AG04449 (cell line): ENCODE data around the gene C16orf89.

Experiments
- CTCF ChIA-PET: fragments of 350-600 bp; formaldehyde crosslinking; extraction: SDS; loops from one replicate; lab custom pipeline; 2021; ENCODE audit warnings: antibody characterized with exemption; lab: Yijun Ruan, JAX
- POLR2A ChIA-PET: fragments of 400-600, 350-600 bp; formaldehyde crosslinking; extraction: SDS; loops from one replicate; lab custom pipeline; 2020; ENCODE audit warnings: antibody characterized with exemption, inconsistent platforms; lab: Yijun Ruan, JAX
- DNase-seq: peaks from one replicate; pipeline ENCODE4 v3.0.0-alpha.2; 2010; ENCODE audit warnings: low read depth, low spot score
- H3K4me3 ChIP-seq: 2 replicates; pipeline ENCODE4 v1.5.1; 2011; ENCODE audit warnings: low read depth, mild to moderate bottlenecking, control low read depth, low read length
- CTCF ChIP-seq: IDR thresholded peaks from one replicate; pipeline ENCODE4 v1.5.1; 2011; ENCODE audit warnings: mild to moderate bottlenecking, moderate library complexity, low read length, control low read depth, inconsistent platforms; ENCODE audit not compliant: insufficient read depth; ENCODE audit errors: missing control alignments

C16orf89 gene

GRCh38 chr16:5003828-5004227, 61.9 kb downstream of the C16orf89 start:
- no peak for TF ChIP-seq CTCF
- POLR2A ChIA-PET = interaction anchor here (0.6 kb wide), 1 partner anchor 68 kb away, joined by 3 read pairs; no protein-coding TSS in a partner anchor
- no peak overlapping the region for H3K4me3 ChIP-seq
- CTCF ChIA-PET = no interaction called here
- DNase-seq = no peak

- no peak for DNase-seq
- POLR2A ChIA-PET = no interaction called here
- H3K4me3 ChIP-seq = no peak overlapping the region
- CTCF ChIA-PET = no interaction called here
- no peak for TF ChIP-seq CTCF
Observed at GRCh38 chr16:5003211-5003610, 62.5 kb downstream of the C16orf89 start.

- ChIA-PET POLR2A (no interaction called here), CTCF (interaction anchor here (1.0 kb wide), 1 partner anchor 22 kb away, joined by 3 read pairs; no protein-coding TSS in a partner anchor)
- DNase-seq = no peak
- TF ChIP-seq CTCF = no peak
- no peak overlapping the region for H3K4me3 ChIP-seq
Observed at GRCh38 chr16:5002699-5003143, 63.0 kb downstream of the C16orf89 start.

- POLR2A ChIA-PET = no interaction called here
- CTCF ChIA-PET = interaction anchor here (1.0 kb wide), 1 partner anchor 22 kb away, joined by 3 read pairs; no protein-coding TSS in a partner anchor
- H3K4me3 ChIP-seq = no peak overlapping the region
- DNase-seq = no peak
- TF ChIP-seq CTCF = no peak
Observed at GRCh38 chr16:5001986-5002385, 63.8 kb downstream of the C16orf89 start.

- no peak for TF ChIP-seq CTCF
- DNase-seq = no peak
- ChIA-PET POLR2A (no interaction called here), CTCF (no interaction called here)
- H3K4me3 ChIP-seq = no peak overlapping the region
Observed at GRCh38 chr16:5001571-5001970, 64.2 kb downstream of the C16orf89 start.

GRCh38 chr16:5000573-5001001, 65.2 kb downstream of the C16orf89 start:
- no peak for TF ChIP-seq CTCF
- POLR2A ChIA-PET = no interaction called here
- no peak for DNase-seq
- CTCF ChIA-PET = no interaction called here
- no peak overlapping the region for H3K4me3 ChIP-seq
